NCI-H1105 treated with DMSO at 0.1 percent for 48 hours (cell line): ENCODE measurements around the gene PTPRN2.
A peak's percentile ranks its signal among the peaks of the same experiment; 100 is the strongest.
"Not testable (repeated sequence)": the region's sequence is repeated elsewhere in the genome, so short reads cannot be mapped to it uniquely, and the experiment has no call there.

Source experiments
- DNase-seq: peaks from one replicate; lab custom pipeline; 2025; lab: John Stamatoyannopoulos, UW

PTPRN2 gene

DNA sequence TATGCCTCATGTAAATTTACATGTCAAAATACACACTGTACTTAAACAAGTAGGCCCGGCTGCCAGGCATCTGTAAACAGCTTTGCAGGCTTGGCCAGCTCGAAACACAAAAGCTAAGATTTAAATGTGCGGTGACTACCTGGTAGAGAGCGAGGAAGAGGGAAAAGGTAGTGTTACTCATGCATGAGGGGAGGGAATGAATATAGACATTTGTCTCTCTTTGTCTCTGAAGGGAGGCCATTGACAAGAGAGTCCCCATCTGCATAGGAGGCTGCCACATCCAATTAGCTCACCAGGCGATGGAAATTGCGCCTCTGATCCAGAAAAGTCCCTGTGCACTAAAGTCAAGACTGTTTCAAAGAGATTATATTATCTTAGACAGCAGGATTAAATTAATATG is 535.8 kb downstream of the PTPRN2 start:
- no peak for DNase-seq

DNA sequence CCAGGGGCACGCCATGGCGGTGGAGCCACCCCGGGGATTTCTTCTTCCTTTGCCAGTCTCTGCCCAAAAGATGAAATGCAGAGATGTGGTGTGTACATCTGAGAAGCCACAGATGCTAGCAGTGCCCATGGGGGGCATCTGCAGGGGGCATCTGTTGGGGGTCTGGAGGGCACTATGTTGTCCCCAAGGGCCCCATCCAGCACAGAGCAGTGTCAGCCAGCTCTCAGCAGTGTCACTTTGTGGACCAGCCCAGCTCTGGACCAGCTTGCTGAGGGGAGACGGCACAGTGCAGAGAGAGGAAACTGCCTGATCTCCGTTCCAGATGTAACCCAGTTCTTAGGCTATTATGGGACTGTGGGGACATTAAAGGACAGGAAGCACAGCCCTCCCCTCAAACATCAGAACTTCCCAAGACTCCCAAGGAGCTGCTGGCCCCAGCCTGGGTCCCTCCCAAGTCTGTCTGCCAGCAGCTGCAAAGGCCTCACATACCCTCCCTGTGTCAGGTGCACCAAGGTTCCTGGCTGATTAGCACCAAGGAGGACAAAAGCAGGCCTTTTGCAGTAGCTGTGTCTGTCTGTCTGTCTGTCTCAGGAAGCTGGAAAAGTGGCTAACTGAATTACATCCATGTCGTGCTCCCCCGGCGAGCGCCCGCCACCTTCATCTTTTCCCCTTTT is 536.5 kb downstream of the PTPRN2 start:
- no peak for DNase-seq

GRCh38 chr7:158050441-158050977 is 537.1 kb downstream of the PTPRN2 start:
- no peak for DNase-seq

- no peak for DNase-seq
These were observed 538.4 kb downstream of the PTPRN2 start for GRCh38 chr7:158049271-158049670.

DNA sequence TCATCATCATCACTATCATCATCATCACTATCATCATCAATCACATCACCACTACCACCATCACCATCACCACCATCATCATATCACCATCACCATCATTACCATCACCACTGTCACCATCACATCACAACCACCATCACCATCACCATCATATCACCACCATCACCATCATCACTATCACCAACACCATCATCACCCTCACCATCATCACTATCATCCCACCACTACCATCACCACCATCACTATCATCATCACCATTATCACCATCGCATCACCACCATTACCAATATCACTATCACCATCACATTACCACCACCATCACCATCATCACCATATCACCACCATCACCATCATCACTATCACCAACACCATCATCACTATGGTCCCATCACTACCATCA is 539.1 kb downstream of the PTPRN2 start:
- DNase-seq = no peak

DNA sequence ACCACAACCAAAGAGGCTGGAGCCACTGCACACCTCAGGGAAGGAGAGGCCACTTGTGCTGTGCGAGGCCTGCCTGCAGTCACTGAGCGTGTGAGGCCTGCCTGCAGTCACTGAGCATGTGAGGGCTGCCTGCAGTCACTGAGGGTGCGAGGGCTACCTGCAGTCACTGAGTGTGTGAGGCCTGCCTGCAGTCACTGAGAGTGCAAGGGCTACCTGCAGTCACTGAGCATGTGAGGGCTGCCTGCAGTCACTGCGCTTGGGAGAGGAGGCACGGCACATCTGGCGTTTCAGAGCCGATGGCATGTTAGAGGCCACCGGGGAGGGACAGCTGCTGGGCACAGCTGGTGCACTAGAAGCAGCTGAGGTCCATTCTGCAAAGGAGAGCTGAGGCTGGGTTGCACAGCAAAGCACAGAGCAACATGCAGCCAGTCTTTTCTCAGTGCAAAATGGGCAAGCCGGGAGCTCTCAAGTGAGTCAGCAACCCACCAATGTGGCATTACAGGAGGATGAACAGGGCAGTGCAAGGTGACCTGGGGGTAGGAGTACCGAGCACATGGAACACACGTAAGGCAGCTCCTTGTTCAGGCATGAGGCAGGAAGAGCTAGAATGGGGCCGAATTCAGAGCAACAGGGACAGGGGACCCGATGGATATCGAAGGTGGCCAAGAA is 540.1 kb downstream of the PTPRN2 start:
- no peak for DNase-seq

- DNase-seq = not testable (repeated sequence)
These were observed 541.4 kb downstream of the PTPRN2 start for GRCh38 chr7:158046246-158046645.

DNA sequence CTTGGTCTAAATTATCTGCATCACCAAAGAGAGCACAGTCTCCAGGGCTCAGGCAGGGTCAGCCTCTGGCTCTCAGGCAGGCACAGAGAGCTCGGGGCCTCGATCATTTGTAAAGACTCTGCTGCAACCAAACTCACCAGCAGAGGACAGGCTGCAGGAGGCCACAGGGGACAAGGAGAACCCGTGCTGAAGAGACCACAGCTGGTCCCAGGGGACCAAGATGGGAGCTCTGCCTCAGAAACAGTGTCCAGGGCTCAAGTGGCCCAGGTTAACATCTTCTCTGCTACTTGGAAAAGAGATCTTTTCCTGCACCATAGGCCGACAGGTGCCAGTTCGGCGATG is 543.2 kb downstream of the PTPRN2 start:
- DNase-seq = no peak

DNA sequence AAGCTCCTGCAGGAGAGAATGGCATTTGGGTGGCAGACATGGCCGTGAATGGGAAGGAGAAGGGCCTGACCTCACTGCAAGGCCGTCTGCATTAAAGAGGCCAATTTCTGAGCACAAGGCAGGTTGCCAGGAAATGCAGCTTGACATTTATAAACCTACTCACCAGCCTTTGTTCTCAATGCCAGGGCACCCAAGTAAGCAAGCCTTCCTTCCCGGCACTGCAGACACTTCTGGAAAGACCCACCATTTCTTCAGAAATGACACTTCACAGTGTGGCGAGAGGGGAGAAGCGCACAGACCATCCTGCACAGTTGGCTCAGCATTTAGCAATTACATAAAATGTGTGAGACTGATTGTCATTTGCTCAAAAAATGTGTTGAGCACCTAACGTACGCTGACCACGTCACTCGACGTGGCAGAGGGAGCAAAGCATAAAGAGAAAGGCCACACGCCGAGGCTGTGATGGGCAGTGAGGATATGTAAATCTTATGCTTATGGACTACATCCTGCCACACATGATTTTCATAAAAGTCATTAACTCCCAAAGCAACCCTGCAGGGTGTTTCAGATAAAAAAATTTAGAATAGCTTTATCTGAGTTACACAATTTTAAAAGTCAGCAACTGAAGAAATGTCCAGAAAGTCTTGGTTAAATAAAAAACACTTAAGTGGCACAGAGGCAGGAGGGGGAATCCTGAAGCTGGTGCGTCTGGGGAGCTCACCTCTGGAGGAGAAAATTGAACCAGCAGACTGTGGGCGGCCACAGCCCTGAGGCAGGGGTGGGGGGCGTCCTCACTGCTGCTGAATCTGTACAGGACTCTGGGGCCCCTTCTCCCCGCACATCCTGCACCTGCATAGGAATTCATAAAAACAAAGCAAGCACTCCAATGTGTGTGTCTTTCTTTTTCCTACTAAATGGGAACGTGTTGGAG is 543.8 kb downstream of the PTPRN2 start:
- DNase-seq = peak; percentile 38

DNA sequence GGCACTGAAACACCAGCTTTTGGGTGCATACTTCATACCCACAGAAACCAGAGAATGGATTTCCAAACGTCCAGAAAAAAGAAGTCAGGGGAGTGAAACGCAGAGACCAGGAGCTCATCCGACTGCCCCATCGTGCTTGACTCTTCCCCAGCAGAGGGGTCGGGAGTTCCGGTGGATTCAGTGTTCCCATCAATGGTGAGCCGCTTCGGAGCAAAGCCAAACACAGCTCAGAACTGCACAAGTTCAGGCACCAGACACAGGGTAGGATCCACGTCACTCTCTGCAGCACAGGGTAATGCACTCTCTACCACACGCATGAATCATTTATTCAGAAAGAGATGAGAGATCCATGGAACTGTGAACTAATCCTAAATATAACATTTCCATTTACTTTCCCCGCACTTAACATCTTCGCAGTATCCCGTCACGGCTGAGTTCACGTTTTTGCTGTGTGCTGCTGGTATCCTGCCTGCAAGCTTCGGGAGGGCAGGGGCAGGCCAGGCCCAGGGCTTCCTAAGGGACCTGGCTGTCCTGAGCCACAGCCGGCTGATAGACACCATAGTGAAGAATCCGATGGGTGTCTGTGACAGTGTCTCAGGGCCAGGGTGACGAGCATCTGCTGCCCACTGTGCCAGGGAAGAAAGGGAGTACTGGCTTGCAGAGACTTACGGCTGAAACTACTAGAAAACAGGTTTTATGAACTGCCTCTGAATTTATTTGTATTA is 545.3 kb downstream of the PTPRN2 start:
- no peak for DNase-seq

DNA sequence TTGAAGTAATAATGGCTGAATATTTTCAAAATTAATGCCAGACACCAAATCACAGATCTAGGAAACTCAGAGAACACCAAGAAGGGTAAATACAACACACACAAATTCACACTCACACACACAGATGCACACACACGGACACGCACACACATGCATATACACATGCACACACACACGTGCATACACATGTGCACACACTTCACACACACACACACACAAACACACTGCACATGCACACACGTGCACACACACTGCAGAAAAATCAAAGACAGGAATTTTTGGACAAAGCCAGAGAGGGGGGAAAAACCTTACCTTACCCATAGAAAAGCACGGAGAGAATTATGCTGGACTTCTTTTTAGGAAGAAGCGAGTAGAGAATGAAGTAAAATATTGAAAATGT is 547.4 kb downstream of the PTPRN2 start:
- DNase-seq = no peak

DNA sequence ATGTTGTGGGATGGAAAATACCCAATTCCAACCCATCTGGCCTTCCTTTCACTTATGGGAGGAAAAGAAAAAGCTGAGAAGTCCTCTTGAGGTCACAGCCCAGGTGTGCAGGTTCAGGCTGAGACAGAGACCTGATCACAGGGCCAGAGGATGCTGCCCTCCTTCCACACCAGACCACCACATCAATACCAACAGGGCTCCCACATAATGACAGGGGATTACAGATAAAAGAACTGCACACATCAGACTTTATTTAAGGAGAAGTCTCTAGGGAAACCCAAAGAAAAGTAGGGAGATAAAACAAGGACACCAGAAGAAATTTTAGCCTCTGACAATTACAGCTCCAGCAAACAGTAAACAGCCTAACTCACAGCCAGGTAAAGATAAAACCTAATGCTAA is 548.4 kb downstream of the PTPRN2 start:
- DNase-seq = no peak

DNA sequence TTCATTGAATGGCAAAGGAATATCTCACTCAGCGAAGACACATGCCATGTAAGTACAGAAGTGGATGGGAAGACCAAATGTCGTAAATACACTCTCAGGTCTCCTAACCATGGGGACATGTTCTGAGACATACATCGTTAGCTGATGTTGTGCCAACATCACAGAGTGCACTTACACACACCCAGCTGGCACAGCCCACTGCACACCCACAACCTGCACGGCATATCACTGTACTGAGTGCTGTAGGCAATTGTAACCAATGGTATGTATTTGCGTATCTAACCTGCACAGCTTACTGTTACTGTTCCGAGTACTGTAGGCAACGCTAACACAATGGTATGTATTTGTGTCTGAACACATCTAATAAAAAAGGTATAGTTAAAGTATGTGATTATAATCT is 550.4 kb downstream of the PTPRN2 start:
- no peak for DNase-seq

- DNase-seq = no peak
These were observed 552.3 kb downstream of the PTPRN2 start for GRCh38 chr7:158035343-158035742.

DNA sequence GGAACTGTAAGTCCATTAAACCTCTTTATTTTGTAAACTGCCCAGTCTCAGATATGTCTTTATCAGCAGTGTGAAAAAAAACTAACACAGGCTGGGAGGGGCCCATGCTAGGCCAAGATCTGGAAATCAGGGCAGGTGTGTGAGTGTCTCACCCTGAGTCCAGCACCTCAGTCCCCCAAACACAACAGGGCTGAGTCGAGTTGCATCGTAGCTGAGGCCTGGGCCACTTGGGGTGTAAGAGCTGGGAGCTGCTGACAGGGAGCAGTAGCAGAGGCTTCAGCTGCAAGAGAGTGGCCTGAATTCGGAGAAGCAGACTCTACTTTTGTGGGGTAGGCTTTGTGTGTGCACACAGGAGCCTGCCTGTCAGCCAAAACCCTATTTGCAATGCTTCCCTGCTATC is 553.1 kb downstream of the PTPRN2 start:
- DNase-seq = no peak

DNA sequence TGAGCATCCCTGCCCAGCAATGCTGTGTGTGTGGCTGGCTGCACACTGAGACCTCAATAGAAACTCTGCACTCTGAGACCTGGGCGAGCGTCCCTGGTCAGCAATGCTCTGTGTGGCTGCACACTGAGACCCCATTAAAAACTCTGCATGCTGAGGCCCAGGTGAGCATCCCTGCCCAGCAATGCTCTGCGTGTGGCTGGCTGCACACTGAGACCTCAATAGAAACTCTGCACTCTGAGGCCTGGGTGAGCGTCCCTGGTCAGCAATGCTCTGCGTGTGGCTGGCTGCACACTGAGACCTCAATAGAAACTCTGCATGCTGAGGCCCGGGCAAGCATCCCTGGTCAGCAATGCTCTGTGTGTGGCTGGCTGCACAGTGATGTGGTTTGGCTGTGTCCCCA is 553.7 kb downstream of the PTPRN2 start:
- DNase-seq = not testable (repeated sequence)

GRCh38 chr7:158033196-158033595 is 554.4 kb downstream of the PTPRN2 start:
- no peak for DNase-seq

DNA sequence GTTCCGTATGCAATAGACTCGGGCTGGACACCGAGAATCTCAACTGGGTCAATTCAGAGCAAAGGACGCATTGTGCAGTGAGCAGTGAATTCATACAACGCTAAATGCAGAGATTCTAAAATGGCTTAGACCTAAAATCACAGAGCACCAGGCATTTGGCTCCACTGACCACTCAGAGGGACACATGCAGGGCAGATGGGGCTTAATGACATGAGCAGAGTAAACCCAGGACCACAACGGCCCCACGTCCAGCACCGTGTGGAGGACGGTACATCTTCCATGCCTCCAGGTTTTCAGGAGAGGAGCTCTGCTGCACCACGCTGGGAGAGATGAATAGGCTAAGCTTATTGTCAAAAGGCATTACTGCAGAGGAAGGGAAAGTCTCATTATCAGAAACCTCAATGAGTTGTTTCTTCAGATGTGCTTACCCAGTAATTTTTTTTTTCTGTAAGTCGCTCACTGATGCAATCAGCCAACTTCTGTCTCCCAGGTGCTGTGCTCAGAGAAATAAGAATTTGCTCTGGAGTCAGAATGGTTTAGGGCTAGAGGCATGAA is 555.0 kb downstream of the PTPRN2 start:
- no peak for DNase-seq

DNA sequence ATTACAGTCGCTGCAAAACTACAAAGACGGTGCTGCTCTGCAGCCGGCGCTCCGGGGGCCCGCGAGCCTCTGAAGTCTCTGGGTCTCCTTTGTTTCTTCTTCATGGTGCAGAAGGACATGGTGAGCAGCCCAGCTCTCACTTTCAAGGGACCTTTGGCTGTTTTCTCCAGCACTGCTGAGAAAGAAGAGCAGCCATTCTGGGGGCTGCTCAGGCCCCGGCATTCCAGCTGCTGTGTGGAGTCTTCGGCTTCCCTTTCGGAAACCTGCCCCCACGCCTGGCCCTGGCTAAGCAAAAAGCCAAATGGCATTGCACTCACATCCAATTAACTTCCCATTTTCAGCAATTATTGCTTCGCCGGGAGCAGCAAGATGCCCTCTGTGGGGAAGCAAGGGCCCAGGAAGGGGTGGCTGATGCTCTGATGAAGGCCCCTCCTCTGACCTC is 555.7 kb downstream of the PTPRN2 start:
- no peak for DNase-seq

GRCh38 chr7:158030566-158030965 is 557.1 kb downstream of the PTPRN2 start:
- no peak for DNase-seq

GRCh38 chr7:158030071-158030470 is 557.6 kb downstream of the PTPRN2 start:
- no peak for DNase-seq

DNA sequence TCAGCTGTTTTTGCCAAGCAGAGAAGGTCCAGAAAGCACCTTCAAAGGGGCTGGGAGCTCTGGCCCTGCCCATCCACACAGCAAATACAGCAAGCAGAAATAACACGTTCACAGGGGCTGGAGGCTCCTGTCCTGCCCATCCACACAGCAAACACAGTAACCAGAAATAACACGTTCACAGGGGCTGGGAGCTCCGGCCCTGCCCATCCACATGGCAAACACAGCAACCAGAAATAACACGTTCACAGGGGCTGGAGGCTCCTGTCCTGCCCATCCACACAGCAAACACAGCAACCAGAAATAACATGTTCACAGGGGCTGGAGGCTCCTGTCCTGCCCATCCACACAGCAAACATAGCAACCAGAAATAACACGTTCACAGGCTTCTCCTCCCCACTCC is 558.1 kb downstream of the PTPRN2 start:
- no peak for DNase-seq
